K562 (cell line): ENCODE measurements around the gene C19orf85. TPM values are rescaled to one million over a fixed set of nuclear protein-coding genes. Genes with fewer than 3 reads are reported as not detected.

Source experiments
- BRF1 ChIP-seq: IDR thresholded peaks from 3 replicates; pipeline ENCODE4 v1.6.1; 2011; ENCODE audit warnings: borderline replicate concordance, mild to moderate bottlenecking; ENCODE audit not compliant: insufficient read length; ENCODE audit errors: extremely low read depth
- CXXC5 ChIP-seq: fragments of 250-450 bp; sonication (Bioruptor Pico); IDR thresholded peaks from 2 replicates; pipeline ENCODE4 v1.8.0; 2022; ENCODE audit warnings: inconsistent platforms, mild to moderate bottlenecking, moderate library complexity
- EGR1 ChIP-seq: fragments of 450-650 bp; conservative IDR thresholded peaks from 2 replicates; pipeline ENCODE4 v1.6.1; 2017; ENCODE audit warnings: mild to moderate bottlenecking
- EHMT2 ChIP-seq: fragments of 450-650 bp; IDR thresholded peaks from 2 replicates; pipeline ENCODE4 v1.6.1; 2018; ENCODE audit warnings: antibody characterized with exemption
- ETS1 ChIP-seq: conservative IDR thresholded peaks from 2 replicates; pipeline ENCODE4 v1.6.1; 2011; ENCODE audit warnings: low read depth, mild to moderate bottlenecking, low read length; ENCODE audit not compliant: control insufficient read depth
- FOXP1 ChIP-seq: sonication (generic); formaldehyde crosslinking; IDR thresholded peaks from 2 replicates; pipeline ENCODE4 v1.8.0; 2022; ENCODE audit warnings: mild to moderate bottlenecking, missing genetic modification reagents
- GMEB1 ChIP-seq: fragments of 250-450 bp; sonication (Bioruptor Pico); IDR thresholded peaks from 2 replicates; pipeline ENCODE4 v1.4.0; 2020; ENCODE audit warnings: mild to moderate bottlenecking
- HMGXB4 ChIP-seq: sonication (generic); formaldehyde crosslinking; IDR thresholded peaks from 2 replicates; pipeline ENCODE4 v1.8.1; 2023; ENCODE audit warnings: mild to moderate bottlenecking, missing genetic modification reagents
- HNRNPK ChIP-seq: fragments of 200-400 bp; formaldehyde crosslinking; IDR thresholded peaks from one replicate; pipeline ENCODE4 v1.6.1; 2018; ENCODE audit warnings: mild to moderate bottlenecking, low read depth, low read length; ENCODE audit not compliant: poor library complexity, severe bottlenecking
- JUND ChIP-seq, 2 experiments: IDR thresholded peaks; 2 replicates in 1 of 2; 3 replicates in 1 of 2; pipeline ENCODE4 v1.6.1; 2011; ENCODE audit warnings: borderline replicate concordance in 2 of 2, low read depth in 2 of 2, low read length in 2 of 2, improper control_type of control experiment in 1 of 2, missing biosample characterization in 1 of 2, missing genetic modification characterization in 1 of 2, missing genetic modification reagents in 1 of 2
- MECOM ChIP-seq: fragments of 250-450 bp; sonication (Bioruptor Pico); IDR thresholded peaks from 2 replicates; pipeline ENCODE4 v1.8.0; 2022; ENCODE audit warnings: inconsistent platforms
- PML ChIP-seq: IDR thresholded peaks from 2 replicates; pipeline ENCODE4 v1.6.1; 2012; ENCODE audit warnings: low read length, inconsistent platforms
- RAD21 ChIP-seq, 2 experiments: fragments of 250-450 bp in 1 of 2; fragments of 450-650 bp in 1 of 2; sonication (Bioruptor Pico) in 1 of 2; formaldehyde crosslinking in 1 of 2; IDR thresholded peaks in 1 of 2; conservative IDR thresholded peaks in 1 of 2; 2 replicates each; pipeline versions ENCODE4 v1.4.0 to v1.8.0; 2020 to 2022; ENCODE audit warnings: mild to moderate bottlenecking in 2 of 2, moderate library complexity in 1 of 2
- RBM22 ChIP-seq: fragments of 200-400 bp; formaldehyde crosslinking; IDR thresholded peaks from 2 replicates; pipeline ENCODE4 v1.6.1; 2018; ENCODE audit warnings: low read length, low read depth; ENCODE audit not compliant: poor library complexity, severe bottlenecking
- RNF219 ChIP-seq: fragments of 250-450 bp; sonication (Bioruptor Pico); IDR thresholded peaks from 2 replicates; pipeline ENCODE4 v1.5.0; 2022; ENCODE audit warnings: mild to moderate bottlenecking
- SETDB1 ChIP-seq: IDR thresholded peaks from one replicate; pipeline ENCODE4 v1.6.1; 2012; ENCODE audit warnings: low read length, control low read depth, inconsistent platforms
- SIRT6 ChIP-seq: IDR thresholded peaks from one replicate; pipeline ENCODE4 v1.6.1; 2012; ENCODE audit warnings: low read depth, mild to moderate bottlenecking, control low read depth, inconsistent platforms, low read length, moderate library complexity
- SMAD3 ChIP-seq: fragments of 450-650 bp; formaldehyde crosslinking; conservative IDR thresholded peaks from 2 replicates; pipeline ENCODE4 v1.4.0; 2020; ENCODE audit warnings: mild to moderate bottlenecking
- SMARCB1 ChIP-seq: IDR thresholded peaks from 2 replicates; pipeline ENCODE4 v1.6.1; 2011; ENCODE audit warnings: improper control_type of control experiment, low read depth; ENCODE audit not compliant: insufficient read length
- ZKSCAN3 ChIP-seq: fragments of 250-450 bp; sonication (Bioruptor Pico); IDR thresholded peaks from 2 replicates; pipeline ENCODE4 v1.4.0; 2020
- ZNF175 ChIP-seq: fragments of 200-800 bp; sonication (Bioruptor generic); IDR thresholded peaks from 2 replicates; pipeline ENCODE4 v1.6.1; 2016; ENCODE audit warnings: low read depth, mild to moderate bottlenecking, missing genetic modification characterization, missing compliant biosample characterization
- ZNF311 ChIP-seq: fragments of 250-450 bp; sonication (Bioruptor Pico); IDR thresholded peaks from 2 replicates; pipeline ENCODE4 v1.4.0; 2020; ENCODE audit warnings: mild to moderate bottlenecking, moderate library complexity
- ZNF696 ChIP-seq: fragments of 250-450 bp; sonication (Bioruptor Pico); conservative IDR thresholded peaks from 2 replicates; pipeline ENCODE4 v1.4.0; 2020; ENCODE audit warnings: mild to moderate bottlenecking, moderate library complexity
- ZNF780A ChIP-seq: fragments of 250-450 bp; sonication (Bioruptor Pico); IDR thresholded peaks from 2 replicates; pipeline ENCODE4 v1.5.0; 2021; ENCODE audit warnings: mild to moderate bottlenecking
- polyA plus RNA-seq, 8 experiments: library from polyadenylated mRNA; depleted of rRNA in 4 of 8; stranded (reverse) in 5 of 8; unstranded in 3 of 8; fragments of >200 nt; fragmentation: Nextera tagmentation in 2 of 8; fragmentation: Illumina TruSeq in 1 of 8; extraction: Ambion mirVana in 2 of 8; extraction: Trizol in 1 of 8; gene quantifications; 2 replicates each; pipeline versions ENCODE4 v1.2.1 to v1.2.3, GENCODE V29; 2011 to 2014; ENCODE audit warnings: inconsistent platforms in 1 of 8, missing spikeins in 1 of 8
- total RNA-seq, 7 experiments: library from RNA; depleted of rRNA in 6 of 7; stranded (reverse); fragments of >200 nt in 6 of 7; fragmentation: Illumina TruSeq in 2 of 7; extraction: Trizol in 2 of 7; gene quantifications; 2 replicates each; pipeline versions ENCODE4 v1.2.1 to v1.2.3, GENCODE V29; 2011 to 2021; ENCODE audit warnings: low replicate concordance in 1 of 7

Gene C19orf85
- total and polyA plus RNA-seq, 9 of the 15 experiments (the other 6 are each of a cell fraction or from before 2014, with no cell fraction given) = not detected

- TF ChIP-seq ZNF175 (CRISPR knock-in tag) (peak; percentile 42; the same call in 1 of the 2 replicates), ETS1 (no peak), SETDB1 (no peak), SMARCB1 (no peak), GMEB1 (CRISPR knock-in tag) (no peak), BRF1 (no peak), PML (no peak), JUND (IDR thresholded peaks at IDR 0.05; ENCODE audit: borderline replicate concordance, low read depth, low read length) (peak; percentile 59), JUND (tag; IDR thresholded peaks at IDR 0.05; ENCODE audit: borderline replicate concordance, low read depth, low read length) (no peak), ZNF696 (CRISPR knock-in tag) (no peak), ZKSCAN3 (no peak), EHMT2 (no peak), SMAD3 (CRISPR knock-in tag) (no peak), HMGXB4 (CRISPR knock-in tag) (no peak), ZNF311 (no peak), HNRNPK (no peak), MECOM (CRISPR knock-in tag) (no peak), ZNF780A (CRISPR knock-in tag) (no peak), RNF219 (no peak), CXXC5 (no peak), FOXP1 (no peak), EGR1 (no peak), RAD21 (CRISPR knock-in tag; conservative IDR thresholded peaks at IDR 0.05 in 1 of 2, IDR thresholded peaks at IDR 0.05 in 1 of 2) (no peak), RBM22 (no peak), SIRT6 (no peak)
Measured at GRCh38 chr19:55508120-55508519, 43.6 kb upstream of the C19orf85 start (continued).
